HG03469 (cell line): ENCODE measurements around the gene LRSAM1.

Experiments used
- ATAC-seq: cut with Tn5 transposase; IDR thresholded peaks from one replicate; pipeline ENCODE4 v1.9.1; 2021; ENCODE audit warnings: mild to moderate bottlenecking, moderate library complexity, moderate number of reproducible peaks; ENCODE audit not compliant: unreplicated experiment

LRSAM1 gene

DNA sequence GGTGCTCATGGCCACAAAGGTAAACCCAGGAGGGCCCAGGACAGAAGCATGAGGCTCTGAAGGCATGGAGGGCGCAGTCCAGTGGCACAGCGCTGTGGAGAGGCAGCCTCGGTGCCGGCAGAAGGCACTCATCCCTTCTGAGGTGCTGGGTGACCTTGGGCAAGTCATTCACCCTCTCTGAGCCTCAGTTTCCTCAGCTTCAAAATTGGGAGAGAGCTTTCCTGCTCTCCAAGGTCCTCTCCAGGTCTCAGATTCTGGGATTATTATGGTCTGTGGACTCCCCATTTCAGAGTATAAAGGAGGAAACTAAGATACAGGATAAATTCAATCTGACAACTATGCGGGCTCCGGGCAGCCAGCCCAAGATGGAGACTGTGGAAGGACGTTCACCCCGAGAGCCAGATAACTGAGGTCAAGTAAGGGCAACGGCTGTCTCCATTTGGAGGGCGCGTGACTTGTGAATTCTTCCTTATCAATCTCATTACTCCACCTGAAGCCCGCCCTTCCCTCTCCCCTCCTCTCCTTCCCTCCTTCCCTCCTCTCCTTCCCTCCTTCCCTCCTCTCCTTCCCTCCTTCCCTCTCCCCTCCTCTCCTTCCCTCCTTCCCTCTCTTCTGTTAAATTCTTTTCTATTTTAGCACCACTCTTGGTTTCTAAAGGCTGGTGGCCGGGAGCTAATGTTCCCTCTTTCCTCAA is 58.1 kb downstream of the LRSAM1 start:
- ATAC-seq, result no peak

- ATAC-seq, result no peak
Observed at GRCh38 chr9:127509955-127510299, 58.6 kb downstream of the LRSAM1 start.

- ATAC-seq, result no peak
Observed at GRCh38 chr9:127514468-127514867, 63.2 kb downstream of the LRSAM1 start.

GRCh38 chr9:127516835-127517607 is 65.7 kb downstream of the LRSAM1 start:
- ATAC-seq, result no peak

- ATAC-seq, result no peak
Observed at GRCh38 chr9:127517620-127518019, 66.3 kb downstream of the LRSAM1 start.

DNA sequence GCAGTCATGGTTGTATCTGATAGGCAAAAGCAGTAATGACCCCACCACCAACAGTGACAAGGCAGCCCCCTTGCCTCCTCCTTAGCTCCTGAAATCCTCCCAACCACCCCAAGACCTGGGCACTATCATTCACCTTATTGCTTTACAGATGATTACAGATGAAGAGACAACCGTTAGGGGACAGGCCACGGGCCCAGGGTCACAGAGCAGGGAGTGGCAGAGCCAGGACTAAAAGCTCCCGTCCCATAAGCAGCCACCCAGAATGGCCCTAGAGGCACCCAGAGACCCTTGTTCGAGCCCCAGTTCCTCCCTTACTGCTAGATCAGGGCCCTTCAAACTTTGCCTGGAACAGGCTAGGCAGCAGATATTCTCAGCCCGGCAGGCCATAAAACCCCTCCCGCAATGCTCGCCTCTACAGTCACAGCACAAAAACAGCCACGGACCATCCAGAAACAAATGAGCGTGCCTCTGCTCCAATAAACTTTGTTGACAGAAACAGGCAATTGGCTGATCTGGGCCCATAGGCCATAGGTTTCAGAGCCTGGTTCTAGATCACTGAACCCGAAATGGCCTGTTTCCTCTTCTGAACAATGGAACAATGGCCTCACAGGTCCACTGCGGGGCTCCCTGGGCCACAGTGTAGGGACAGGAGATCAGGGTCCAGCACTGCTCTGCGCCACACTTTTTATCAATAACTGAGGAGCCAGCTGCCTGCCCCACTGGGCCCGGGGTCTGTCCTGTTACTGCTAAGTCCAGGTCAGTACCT is 67.0 kb downstream of the LRSAM1 start:
- ATAC-seq, result no peak

- ATAC-seq, result no peak
Observed at GRCh38 chr9:127519301-127520166, 68.2 kb downstream of the LRSAM1 start.

DNA sequence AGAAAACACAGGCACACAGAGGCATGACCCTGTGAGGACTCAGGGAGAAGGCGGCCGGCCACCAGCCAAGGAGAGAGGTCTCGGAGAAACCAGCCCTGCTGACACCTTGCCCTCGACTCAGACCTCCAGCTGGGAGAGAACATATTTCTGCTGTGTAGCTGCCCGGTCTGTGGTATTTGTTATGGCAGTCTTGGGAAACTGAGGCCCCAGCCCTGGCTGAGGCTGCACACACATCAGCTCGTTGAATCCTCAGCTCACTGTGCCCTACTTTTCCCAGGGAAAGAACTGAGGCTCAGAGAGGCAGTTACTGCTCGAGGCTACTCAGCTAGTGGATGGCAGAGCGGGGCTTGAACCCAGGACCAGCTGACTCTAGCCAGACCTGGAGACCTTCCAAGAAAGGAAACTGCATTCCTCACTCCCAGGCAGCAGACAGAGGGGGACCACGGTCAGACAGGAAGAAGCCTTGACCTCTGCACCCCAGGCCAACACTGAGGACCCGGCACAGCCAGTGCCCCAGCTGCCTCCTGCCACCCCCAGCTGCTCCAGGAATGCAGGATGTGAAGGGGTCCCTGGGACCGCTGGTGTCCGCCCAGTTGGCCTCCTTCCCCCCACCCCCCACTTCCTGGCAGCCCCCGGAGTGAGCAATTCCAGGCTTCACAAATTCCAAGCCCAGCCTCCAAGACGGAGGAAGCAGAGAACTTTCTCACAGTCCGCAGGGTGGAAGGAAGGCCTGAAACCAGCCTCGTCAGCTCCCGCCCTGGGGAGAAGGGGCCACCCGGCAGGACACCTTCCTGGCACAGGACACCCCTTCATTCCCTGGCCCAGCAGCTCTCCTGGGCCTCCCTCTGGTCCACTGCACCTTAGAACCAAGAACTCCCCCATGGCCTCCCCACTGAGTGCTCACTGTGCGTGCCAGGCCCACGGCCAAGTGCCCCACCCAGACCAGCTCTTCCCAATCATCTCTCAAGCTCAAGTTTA is 69.9 kb downstream of the LRSAM1 start:
- no peak for ATAC-seq

- ATAC-seq, result no peak
Observed at GRCh38 chr9:127521919-127522304, 70.6 kb downstream of the LRSAM1 start.

- ATAC-seq, result no peak
Observed at GRCh38 chr9:127522727-127523126, 71.4 kb downstream of the LRSAM1 start.

GRCh38 chr9:127523312-127523851 is 72.1 kb downstream of the LRSAM1 start:
- no peak for ATAC-seq

DNA sequence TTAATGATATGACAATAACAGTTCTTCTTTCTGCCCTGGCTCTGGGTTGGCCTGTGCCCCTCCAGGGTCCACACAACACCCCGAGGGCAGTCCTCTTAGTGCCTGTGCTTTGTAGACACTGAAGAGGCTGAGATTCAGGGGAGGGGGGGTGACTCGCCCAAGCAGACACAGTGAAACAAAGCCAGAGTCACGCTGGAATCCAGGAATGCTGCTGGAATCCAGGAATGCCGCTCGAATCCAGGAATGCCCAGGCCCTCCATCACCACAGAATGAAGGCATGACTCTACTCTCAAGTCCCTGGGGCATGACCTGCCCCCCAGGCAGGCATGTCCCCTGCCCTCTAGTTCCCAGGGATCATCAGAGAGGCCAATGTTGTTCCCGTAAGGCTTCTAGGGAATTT is 73.1 kb downstream of the LRSAM1 start:
- no peak for ATAC-seq

DNA sequence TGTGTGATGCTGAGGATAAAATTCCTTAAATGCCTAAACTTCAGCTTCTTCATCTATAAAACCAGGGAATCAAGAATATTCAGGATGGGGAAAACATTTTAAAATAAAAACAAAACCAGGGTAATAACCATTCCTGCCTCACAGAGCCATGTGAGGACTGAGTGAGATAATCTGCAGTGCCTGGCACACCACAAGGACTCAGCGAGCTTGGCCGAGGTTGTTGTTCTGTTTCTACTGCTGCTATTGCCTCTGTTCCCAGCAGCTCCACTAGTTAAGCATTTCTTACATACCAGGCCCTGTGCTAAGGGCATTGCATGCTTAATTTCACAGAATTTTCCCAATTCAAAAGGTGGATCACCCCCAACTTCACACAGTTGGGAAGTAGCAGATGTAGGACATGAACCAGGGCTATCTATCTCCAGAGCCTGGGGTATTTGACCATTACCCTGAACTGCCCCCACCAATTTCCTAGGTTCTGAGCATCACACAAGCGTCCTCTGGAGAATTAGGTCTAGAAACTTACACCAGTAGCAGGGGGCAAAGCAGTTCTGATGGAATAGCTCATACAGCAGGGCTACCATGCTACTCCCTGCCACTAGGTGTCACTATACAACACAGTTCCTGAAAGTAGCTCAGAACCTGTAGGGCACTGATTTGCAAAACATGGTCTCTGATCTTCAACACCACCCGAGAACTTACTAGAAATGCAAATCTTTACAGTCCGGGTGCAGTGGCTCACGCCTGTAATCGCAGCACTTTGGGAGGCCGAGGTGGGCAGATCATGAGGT is 74.3 kb downstream of the LRSAM1 start:
- no peak for ATAC-seq

- no peak for ATAC-seq
Observed at GRCh38 chr9:127526655-127527559, 75.6 kb downstream of the LRSAM1 start.

GRCh38 chr9:127527560-127528268 is 76.4 kb downstream of the LRSAM1 start:
- ATAC-seq, result no peak

GRCh38 chr9:127528422-127529251 is 77.3 kb downstream of the LRSAM1 start:
- no peak for ATAC-seq
